Neural cell (in vitro differentiated cells): ENCODE data around the gene NGLY1. TPM values are rescaled to one million over a fixed set of nuclear protein-coding genes. Genes with fewer than 3 reads are reported as not detected.

Experiments used
- H2AFZ ChIP-seq: fragments of 200-600, 300-800 bp; sonication (generic), shearing (Covaris generic); 2 replicates; pipeline ENCODE4 v1.6.0; 2014; ENCODE audit warnings: low read depth, mild to moderate bottlenecking, antibody characterized with exemption, low read length, moderate library complexity
- H3F3A ChIP-seq: fragments of 200-600 bp; shearing (Covaris generic); 2 replicates; pipeline ENCODE4 v1.6.1; 2016; ENCODE audit warnings: mild to moderate bottlenecking, moderate library complexity, mixed read lengths, antibody characterized with exemption, low read length; ENCODE audit not compliant: insufficient read depth, poor library complexity, severe bottlenecking
- H3K27ac ChIP-seq: fragments of 200-600, 300-800 bp; sonication (generic), shearing (Covaris generic); 2 replicates; pipeline ENCODE4 v1.5.1; 2014; ENCODE audit warnings: mild to moderate bottlenecking, low read length, moderate library complexity
- H3K27me3 ChIP-seq: fragments of 300-800, 200-600 bp; sonication (generic), shearing (Covaris generic); 2 replicates; pipeline ENCODE4 v1.6.0; 2014; ENCODE audit warnings: mild to moderate bottlenecking, low read depth, low read length, moderate library complexity; ENCODE audit not compliant: insufficient read depth
- H3K36me3 ChIP-seq: fragments of 300-800, 200-600 bp; sonication (generic), shearing (Covaris generic); 2 replicates; pipeline ENCODE4 v1.5.1; 2014; ENCODE audit warnings: mild to moderate bottlenecking, antibody characterized with exemption, low read length, moderate library complexity; ENCODE audit not compliant: insufficient read depth
- H3K4me2 ChIP-seq: fragments of 300-800, 200-600 bp; sonication (generic), shearing (Covaris generic); 2 replicates; pipeline ENCODE4 v1.6.0; 2014; ENCODE audit warnings: mild to moderate bottlenecking, low read length
- H3K4me3 ChIP-seq: fragments of 300-800, 200-600 bp; sonication (generic), shearing (Covaris generic); 2 replicates; pipeline ENCODE4 v1.5.1; 2014; ENCODE audit warnings: mild to moderate bottlenecking, low read length, moderate library complexity
- H3K79me2 ChIP-seq: fragments of 200-600 bp; shearing (Covaris generic); replicated peaks from 2 replicates; pipeline ENCODE4 v1.6.0; 2014; ENCODE audit warnings: mild to moderate bottlenecking, low read length, moderate library complexity; ENCODE audit not compliant: insufficient read depth
- H3K9ac ChIP-seq: fragments of 300-800, 200-600 bp; sonication (generic), shearing (Covaris generic); 2 replicates; pipeline ENCODE4 v1.6.1; 2016; ENCODE audit warnings: mild to moderate bottlenecking, low read length, mixed read lengths
- H3K9me2 ChIP-seq: fragments of 200-600 bp; shearing (Covaris generic); 2 replicates; pipeline ENCODE4 v1.6.1; 2016; ENCODE audit warnings: mild to moderate bottlenecking, low read length, mixed read lengths; ENCODE audit not compliant: insufficient read depth
- H3K9me3 ChIP-seq: fragments of 200-600, 300-800 bp; sonication (generic), shearing (Covaris generic); 2 replicates; pipeline ENCODE4 v1.6.1; 2016; ENCODE audit warnings: mild to moderate bottlenecking, mixed run types, low read length, moderate library complexity, mixed read lengths
- H4K20me1 ChIP-seq: fragments of 200-600 bp; shearing (Covaris generic); 2 replicates; pipeline ENCODE4 v1.6.1; 2016; ENCODE audit warnings: mild to moderate bottlenecking, mixed run types; ENCODE audit not compliant: insufficient read depth
- CTCF ChIP-seq: fragments of 450-650 bp; IDR thresholded peaks from 2 replicates; pipeline ENCODE4 v1.5.1; 2014; ENCODE audit warnings: antibody characterized with exemption, mild to moderate bottlenecking, moderate library complexity; ENCODE audit not compliant: poor library complexity, severe bottlenecking
- EP300 ChIP-seq: fragments of 450-650 bp; conservative IDR thresholded peaks from 2 replicates; pipeline ENCODE4 v1.6.1; 2014; ENCODE audit warnings: antibody characterized with exemption, mild to moderate bottlenecking, moderate library complexity; ENCODE audit not compliant: poor library complexity, severe bottlenecking
- EZH2 ChIP-seq: fragments of 200-600, 300-800 bp; shearing (Covaris generic), sonication (generic); IDR thresholded peaks from 2 replicates; pipeline ENCODE4 v1.6.1; 2014; ENCODE audit warnings: antibody characterized with exemption, low read length, borderline replicate concordance, mild to moderate bottlenecking; ENCODE audit not compliant: insufficient read depth, poor library complexity, severe bottlenecking
- MXI1 ChIP-seq: fragments of 450-650 bp; conservative IDR thresholded peaks from 2 replicates; pipeline ENCODE4 v1.6.1; 2014; ENCODE audit warnings: antibody characterized with exemption, mild to moderate bottlenecking; ENCODE audit not compliant: poor library complexity, severe bottlenecking
- POLR2AphosphoS5 ChIP-seq: IDR thresholded peaks from 2 replicates; pipeline ENCODE4 v1.6.1; 2012
- RAD21 ChIP-seq: fragments of 450-650 bp; conservative IDR thresholded peaks from 2 replicates; pipeline ENCODE4 v1.6.1; 2014; ENCODE audit warnings: antibody characterized with exemption, mild to moderate bottlenecking, moderate library complexity
- SMC3 ChIP-seq: fragments of 450-650 bp; conservative IDR thresholded peaks from 2 replicates; pipeline ENCODE4 v1.6.1; 2014; ENCODE audit warnings: antibody characterized with exemption, mild to moderate bottlenecking, moderate library complexity; ENCODE audit not compliant: poor library complexity
- TAF1 ChIP-seq: IDR thresholded peaks from 2 replicates; pipeline ENCODE4 v1.6.1; 2012; ENCODE audit warnings: low read depth
- polyA plus RNA-seq: library from polyadenylated mRNA; depleted of rRNA; stranded (reverse); fragments of >200 nt; gene quantifications from 2 replicates; pipeline ENCODE4 v1.2.3, GENCODE V29; 2014
- TF ChIP-seq, protein P1 (sequence below): IDR thresholded peaks from 2 replicates; pipeline ENCODE4 v1.6.1; 2012; ENCODE audit warnings: borderline replicate concordance

NGLY1 gene
- polyA plus RNA-seq, 1 donor from 2014 or later: 22.0 TPM

GRCh38 chr3:25728101-25728500 is 55.1 kb downstream of the NGLY1 start:
- Histone ChIP-seq H3K79me2 (no peaks in the 10 kb centered on the region), H3K9me3 (no peaks in the 10 kb centered on the region), H3F3A (no peaks in the 10 kb centered on the region), H3K27ac (no peak overlapping the region), H3K36me3 (no peaks in the 10 kb centered on the region), H4K20me1 (no peaks in the 10 kb centered on the region), H3K4me2 (no peak overlapping the region), H3K27me3 (no peaks in the 10 kb centered on the region), H2AFZ (no peak overlapping the region), H3K4me3 (no peak overlapping the region), H3K9me2 (no peaks in the 10 kb centered on the region), H3K9ac (no peak overlapping the region)
- no peak for TF ChIP-seq SMC3
- TF ChIP-seq EP300: no peak
- no peak for TF ChIP-seq MXI1
- TF ChIP-seq TAF1: no peak
- no peak for TF ChIP-seq EZH2
- TF ChIP-seq POLR2AphosphoS5: no peak
- TF ChIP-seq RAD21: no peak
- TF ChIP-seq CTCF: no peak
- TF ChIP-seq, protein P1, sequence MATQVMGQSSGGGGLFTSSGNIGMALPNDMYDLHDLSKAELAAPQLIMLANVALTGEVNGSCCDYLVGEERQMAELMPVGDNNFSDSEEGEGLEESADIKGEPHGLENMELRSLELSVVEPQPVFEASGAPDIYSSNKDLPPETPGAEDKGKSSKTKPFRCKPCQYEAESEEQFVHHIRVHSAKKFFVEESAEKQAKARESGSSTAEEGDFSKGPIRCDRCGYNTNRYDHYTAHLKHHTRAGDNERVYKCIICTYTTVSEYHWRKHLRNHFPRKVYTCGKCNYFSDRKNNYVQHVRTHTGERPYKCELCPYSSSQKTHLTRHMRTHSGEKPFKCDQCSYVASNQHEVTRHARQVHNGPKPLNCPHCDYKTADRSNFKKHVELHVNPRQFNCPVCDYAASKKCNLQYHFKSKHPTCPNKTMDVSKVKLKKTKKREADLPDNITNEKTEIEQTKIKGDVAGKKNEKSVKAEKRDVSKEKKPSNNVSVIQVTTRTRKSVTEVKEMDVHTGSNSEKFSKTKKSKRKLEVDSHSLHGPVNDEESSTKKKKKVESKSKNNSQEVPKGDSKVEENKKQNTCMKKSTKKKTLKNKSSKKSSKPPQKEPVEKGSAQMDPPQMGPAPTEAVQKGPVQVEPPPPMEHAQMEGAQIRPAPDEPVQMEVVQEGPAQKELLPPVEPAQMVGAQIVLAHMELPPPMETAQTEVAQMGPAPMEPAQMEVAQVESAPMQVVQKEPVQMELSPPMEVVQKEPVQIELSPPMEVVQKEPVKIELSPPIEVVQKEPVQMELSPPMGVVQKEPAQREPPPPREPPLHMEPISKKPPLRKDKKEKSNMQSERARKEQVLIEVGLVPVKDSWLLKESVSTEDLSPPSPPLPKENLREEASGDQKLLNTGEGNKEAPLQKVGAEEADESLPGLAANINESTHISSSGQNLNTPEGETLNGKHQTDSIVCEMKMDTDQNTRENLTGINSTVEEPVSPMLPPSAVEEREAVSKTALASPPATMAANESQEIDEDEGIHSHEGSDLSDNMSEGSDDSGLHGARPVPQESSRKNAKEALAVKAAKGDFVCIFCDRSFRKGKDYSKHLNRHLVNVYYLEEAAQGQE: no peak

DNA sequence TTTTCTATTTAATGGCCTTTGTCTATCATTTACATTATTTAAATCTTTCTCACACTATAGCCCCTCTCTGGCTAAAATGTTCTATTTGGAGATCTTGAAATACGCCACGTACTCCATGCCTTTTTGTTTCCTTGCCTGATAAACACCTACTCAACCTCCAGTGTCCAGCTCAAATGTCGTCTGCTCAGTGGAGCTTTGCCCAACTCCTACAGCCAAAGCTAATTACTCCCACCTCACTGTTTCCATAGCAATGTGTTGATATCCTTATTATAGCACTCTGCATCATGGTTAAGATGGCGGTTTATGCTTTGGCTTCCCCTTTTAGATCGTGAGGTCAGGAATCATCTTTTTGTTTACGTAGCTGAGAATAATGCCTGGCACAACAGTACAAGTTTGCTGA is 55.9 kb downstream of the NGLY1 start:
- H3K79me2 ChIP-seq: no peaks in the 10 kb centered on the region
- H3K27me3 ChIP-seq: no peaks in the 10 kb centered on the region
- TF ChIP-seq, protein P1: no peak
- no peak for TF ChIP-seq RAD21
- no peak overlapping the region for H3K4me3 ChIP-seq
- no peaks in the 10 kb centered on the region for H3K9me3 ChIP-seq
- H3K9ac ChIP-seq: no peak overlapping the region
- no peaks in the 10 kb centered on the region for H4K20me1 ChIP-seq
- no peak overlapping the region for H3K4me2 ChIP-seq
- H3K27ac ChIP-seq: no peak overlapping the region
- no peak overlapping the region for H2AFZ ChIP-seq
- no peaks in the 10 kb centered on the region for H3K36me3 ChIP-seq
- H3F3A ChIP-seq: no peaks in the 10 kb centered on the region
- H3K9me2 ChIP-seq: no peaks in the 10 kb centered on the region
